Activated CD4-positive, CD25-positive, alpha-beta regulatory T cell treated with anti-CD3 and anti-CD28 coated beads, Interleukin-2, amount 50 U/mL, for 72 hours (primary cell): Measurements from ENCODE around the gene ME3.

Experiments used
- DNase-seq: peaks from one replicate; pipeline ENCODE4 v3.0.0; 2021

ME3 gene

GRCh38 chr11:86416494-86416893 lies 255.9 kb downstream of the ME3 start:
- DNase-seq, result no peak

GRCh38 chr11:86415026-86415425 lies 257.4 kb downstream of the ME3 start:
- DNase-seq, result no peak

- DNase-seq, result no peak
Observed at GRCh38 chr11:86414032-86414431, 258.4 kb downstream of the ME3 start.

- DNase-seq, result no peak
Observed at GRCh38 chr11:86408845-86409244, 263.6 kb downstream of the ME3 start.

GRCh38 chr11:86403458-86403857 lies 269.0 kb downstream of the ME3 start:
- DNase-seq, result no peak

- no peak for DNase-seq
Observed at GRCh38 chr11:86398106-86398505, 274.3 kb downstream of the ME3 start.

GRCh38 chr11:86397351-86397750 lies 275.1 kb downstream of the ME3 start:
- DNase-seq, result no peak

- DNase-seq, result no peak
Observed at GRCh38 chr11:86396396-86396795, 276.0 kb downstream of the ME3 start.

- no peak for DNase-seq
Observed at GRCh38 chr11:86395061-86395551, 277.3 kb downstream of the ME3 start.
